ENCODE measurements around the gene IMMP1L. TPM values are rescaled to one million over a fixed set of nuclear protein-coding genes. Genes with fewer than 3 reads are reported as not detected.

Gene IMMP1L
- total RNA-seq, 4 donors from 2014 or later, result 14.2 to 30.6 (median 23.7) TPM

GRCh38 chr11:31493235-31493634 lies 16.2 kb downstream of the IMMP1L start:
- no peak overlapping the region for H3K4me3 ChIP-seq
- no peaks in the 10 kb centered on the region for H3K27me3 ChIP-seq
- ATAC-seq, result no peak
- H3K9me3 ChIP-seq, result no peaks in the 10 kb centered on the region
- H3K36me3 ChIP-seq, result no peaks in the 10 kb centered on the region
- intact Hi-C loops (cut with DNase I; ENCODE audit: low total_unique reads), result no loop called here
- in situ Hi-C loops (cut with MboI; ENCODE audit: low sequenced_read_pairs in 4 of 4), result loop anchor here in 1 of 4 donors (25.0 kb wide), 1 partner anchor 256 kb away; no protein-coding TSS in a partner anchor
- DNase-seq, result no peak
- peaks cover 8 to 10% of the 10 kb centered on the region in 2 donors for H3K4me1 ChIP-seq
- H3K27ac ChIP-seq, result no peak overlapping the region
- TF ChIP-seq CTCF (IDR thresholded peaks at IDR 0.05 in 4 of 5, conservative IDR thresholded peaks at IDR 0.05 in 1 of 5), result no peak
- TF ChIP-seq POLR2A (IDR thresholded peaks at IDR 0.05), result no peak

GRCh38 chr11:31492320-31492913 lies 17.0 kb downstream of the IMMP1L start:
- in situ Hi-C loops (cut with MboI; ENCODE audit: low sequenced_read_pairs in 4 of 4) (loop anchor here in 1 of 4 donors (25.0 kb wide), 1 partner anchor 255 kb away; no protein-coding TSS in a partner anchor), intact Hi-C loops (cut with DNase I; ENCODE audit: low total_unique reads) (no loop called here)
- no peaks in the 10 kb centered on the region for H3K27me3 ChIP-seq
- ATAC-seq (no peak), DNase-seq (no peak)
- no peak for TF ChIP-seq POLR2A (IDR thresholded peaks at IDR 0.05)
- no peaks in the 10 kb centered on the region for H3K9me3 ChIP-seq
- H3K36me3 ChIP-seq, result no peaks in the 10 kb centered on the region
- H3K4me1 ChIP-seq, result peaks cover 8 to 10% of the 10 kb centered on the region in 2 donors
- no peak overlapping the region for H3K4me3 ChIP-seq
- H3K27ac ChIP-seq, result no peak overlapping the region

GRCh38 chr11:31487848-31488247 lies 21.6 kb downstream of the IMMP1L start:
- DNase-seq, result no peak
- H3K4me1 ChIP-seq, result peaks cover 8 to 10% of the 10 kb centered on the region in 2 donors
- H3K27ac ChIP-seq, result no peak overlapping the region
- H3K9me3 ChIP-seq, result no peaks in the 10 kb centered on the region
- H3K4me3 ChIP-seq, result no peak overlapping the region
- no peak for ATAC-seq
- intact Hi-C loops (cut with DNase I; ENCODE audit: low total_unique reads), result no loop called here
- H3K27me3 ChIP-seq, result no peaks in the 10 kb centered on the region
- H3K36me3 ChIP-seq, result no peaks in the 10 kb centered on the region
- in situ Hi-C loops (cut with MboI; ENCODE audit: low sequenced_read_pairs in 4 of 4), result loop anchor here in 1 of 4 donors (25.0 kb wide), 1 partner anchor 251 kb away; no protein-coding TSS in a partner anchor
- no peak for TF ChIP-seq CTCF (IDR thresholded peaks at IDR 0.05 in 4 of 5, conservative IDR thresholded peaks at IDR 0.05 in 1 of 5)
- TF ChIP-seq POLR2A (IDR thresholded peaks at IDR 0.05), result no peak

- ATAC-seq (no peak), DNase-seq (no peak)
- intact Hi-C loops (cut with DNase I; ENCODE audit: low total_unique reads), result no loop called here
- in situ Hi-C loops (cut with MboI; ENCODE audit: low sequenced_read_pairs in 4 of 4), result loop anchor here in 1 of 4 donors (25.0 kb wide), 1 partner anchor 247 kb away; no protein-coding TSS in a partner anchor
- Histone ChIP-seq H3K9me3 (no peaks in the 10 kb centered on the region), H3K27ac (no peak overlapping the region), H3K4me3 (no peak overlapping the region), H3K36me3 (no peaks in the 10 kb centered on the region), H3K27me3 (no peaks in the 10 kb centered on the region), H3K4me1 (no peaks in the 10 kb centered on the region)
- TF ChIP-seq POLR2A (IDR thresholded peaks at IDR 0.05) (no peak), CTCF (IDR thresholded peaks at IDR 0.05 in 4 of 5, conservative IDR thresholded peaks at IDR 0.05 in 1 of 5) (no peak)
Observed at GRCh38 chr11:31484497-31484896, 24.9 kb downstream of the IMMP1L start.

GRCh38 chr11:31480930-31481329 lies 28.5 kb downstream of the IMMP1L start:
- no peak for TF ChIP-seq POLR2A (IDR thresholded peaks at IDR 0.05)
- TF ChIP-seq CTCF (IDR thresholded peaks at IDR 0.05 in 4 of 5, conservative IDR thresholded peaks at IDR 0.05 in 1 of 5), result no peak
- no peaks in the 10 kb centered on the region for H3K36me3 ChIP-seq
- in situ Hi-C loops (cut with MboI; ENCODE audit: low sequenced_read_pairs in 4 of 4), result loop anchor here in 1 of 4 donors (25.0 kb wide), 1 partner anchor 244 kb away; no protein-coding TSS in a partner anchor
- DNase-seq (no peak), ATAC-seq (no peak)
- no peaks in the 10 kb centered on the region for H3K27me3 ChIP-seq
- intact Hi-C loops (cut with DNase I; ENCODE audit: low total_unique reads), result no loop called here
- H3K9me3 ChIP-seq, result no peaks in the 10 kb centered on the region
- H3K27ac ChIP-seq, result no peak overlapping the region
- no peak overlapping the region for H3K4me3 ChIP-seq
- H3K4me1 ChIP-seq, result peaks cover 0 to 9% of the 10 kb centered on the region in 2 donors

Measured in gastrocnemius medialis (tissue), 4 donors.